GM18499 (cell line): Measurements from ENCODE around the gene ASAP3.
"Not testable (repeated sequence)": the region's sequence is repeated elsewhere in the genome, so short reads cannot be mapped to it uniquely, and the experiment has no call there.

Experiments used
- ATAC-seq: cut with Tn5 transposase; IDR thresholded peaks from one replicate; pipeline ENCODE4 v1.9.1; 2021; ENCODE audit warnings: moderate number of reproducible peaks; ENCODE audit not compliant: insufficient read depth, unreplicated experiment

ASAP3 gene

GRCh38 chr1:23401313-23401712, 82.7 kb downstream of the ASAP3 start:
- no peak for ATAC-seq

GRCh38 chr1:23400324-23401114, 83.5 kb downstream of the ASAP3 start:
- no peak for ATAC-seq

GRCh38 chr1:23399229-23399628, 84.8 kb downstream of the ASAP3 start:
- no peak for ATAC-seq

GRCh38 chr1:23397908-23398307, 86.1 kb downstream of the ASAP3 start:
- ATAC-seq, result no peak

GRCh38 chr1:23396380-23396779, 87.6 kb downstream of the ASAP3 start:
- ATAC-seq, result no peak

GRCh38 chr1:23395849-23396248, 88.1 kb downstream of the ASAP3 start:
- no peak for ATAC-seq

- no peak for ATAC-seq
Measured at GRCh38 chr1:23395154-23395724, 88.7 kb downstream of the ASAP3 start.

- no peak for ATAC-seq
Measured at GRCh38 chr1:23394684-23395083, 89.3 kb downstream of the ASAP3 start.

- ATAC-seq, result no peak
Measured at GRCh38 chr1:23394181-23394580, 89.8 kb downstream of the ASAP3 start.

GRCh38 chr1:23393706-23394105, 90.3 kb downstream of the ASAP3 start:
- ATAC-seq, result no peak

GRCh38 chr1:23392125-23392855, 91.7 kb downstream of the ASAP3 start:
- no peak for ATAC-seq

- ATAC-seq, result no peak
Measured at GRCh38 chr1:23389837-23390321, 94.1 kb downstream of the ASAP3 start.

- no peak for ATAC-seq
Measured at GRCh38 chr1:23387494-23387893, 96.5 kb downstream of the ASAP3 start.

- ATAC-seq, result no peak
Measured at GRCh38 chr1:23385119-23385621, 98.8 kb downstream of the ASAP3 start.

GRCh38 chr1:23384312-23385058, 99.5 kb downstream of the ASAP3 start:
- no peak for ATAC-seq

- no peak for ATAC-seq
Measured at GRCh38 chr1:23383577-23384311, 100.2 kb downstream of the ASAP3 start.

GRCh38 chr1:23381233-23381885, 102.6 kb downstream of the ASAP3 start:
- no peak for ATAC-seq

- no peak for ATAC-seq
Measured at GRCh38 chr1:23380719-23381118, 103.3 kb downstream of the ASAP3 start.

- not testable (repeated sequence) for ATAC-seq
Measured at GRCh38 chr1:23380236-23380635, 103.7 kb downstream of the ASAP3 start.
